Measurements from ENCODE around the gene NEO1.

Gene NEO1

GRCh38 chr15:73346735-73347312 is 294.6 kb downstream of the NEO1 start:
- no peak overlapping the region for H3K27ac ChIP-seq
- TF ChIP-seq CTCF (IDR thresholded peaks at IDR 0.05), result no peak
- H3K36me3 ChIP-seq, result no peaks in the 10 kb centered on the region
- H3K4me3 ChIP-seq, result no peak overlapping the region
- peaks cover 0 to 38% of the 10 kb centered on the region in 2 donors for H3K27me3 ChIP-seq
- no peaks in the 10 kb centered on the region for H3K4me1 ChIP-seq
- peaks cover 0 to 3% (median 0%) of the 10 kb centered on the region in 3 donors for H3K9me3 ChIP-seq
- DNase-seq, result no peak
- intact Hi-C loops (cut with DNase I; ENCODE audit: low total_unique reads), result no loop called here

GRCh38 chr15:73349191-73349590 is 296.9 kb downstream of the NEO1 start:
- no peak for TF ChIP-seq CTCF (IDR thresholded peaks at IDR 0.05)
- Histone ChIP-seq H3K4me3 (no peak overlapping the region), H3K27me3 (peaks cover 0 to 41% of the 10 kb centered on the region in 2 donors), H3K9me3 (no peaks in the 10 kb centered on the region), H3K27ac (no peak overlapping the region), H3K4me1 (peaks cover 0 to 4% (median 0%) of the 10 kb centered on the region in 4 donors), H3K36me3 (no peaks in the 10 kb centered on the region)
- intact Hi-C loops (cut with DNase I; ENCODE audit: low total_unique reads), result no loop called here
- DNase-seq, result no peak

GRCh38 chr15:73352082-73352481 is 299.8 kb downstream of the NEO1 start:
- Histone ChIP-seq H3K4me1 (peaks cover 0 to 4% (median 0%) of the 10 kb centered on the region in 4 donors), H3K9me3 (no peaks in the 10 kb centered on the region), H3K27ac (no peak overlapping the region), H3K36me3 (no peaks in the 10 kb centered on the region), H3K4me3 (no peak overlapping the region), H3K27me3 (peaks cover 0 to 40% of the 10 kb centered on the region in 2 donors)
- intact Hi-C loops (cut with DNase I; ENCODE audit: low total_unique reads), result no loop called here
- TF ChIP-seq CTCF (IDR thresholded peaks at IDR 0.05), result no peak
- no peak for DNase-seq

- Histone ChIP-seq H3K36me3 (no peaks in the 10 kb centered on the region), H3K4me3 (no peak overlapping the region), H3K9me3 (no peaks in the 10 kb centered on the region), H3K27ac (no peak overlapping the region), H3K27me3 (peaks cover 0 to 44% of the 10 kb centered on the region in 2 donors), H3K4me1 (peaks cover 0 to 4% (median 0%) of the 10 kb centered on the region in 4 donors)
- intact Hi-C loops (cut with DNase I; ENCODE audit: low total_unique reads), result no loop called here
- DNase-seq, result no peak
- no peak for TF ChIP-seq CTCF (IDR thresholded peaks at IDR 0.05)
These were observed 301.5 kb downstream of the NEO1 start for GRCh38 chr15:73353734-73354133.

- DNase-seq, result no peak
- intact Hi-C loops (cut with DNase I; ENCODE audit: low total_unique reads), result no loop called here
- Histone ChIP-seq H3K4me1 (peaks cover 0 to 4% (median 0%) of the 10 kb centered on the region in 4 donors), H3K27me3 (peaks cover 0 to 48% of the 10 kb centered on the region in 2 donors), H3K36me3 (no peaks in the 10 kb centered on the region), H3K4me3 (no peak overlapping the region), H3K27ac (no peak overlapping the region), H3K9me3 (no peaks in the 10 kb centered on the region)
- no peak for TF ChIP-seq CTCF (IDR thresholded peaks at IDR 0.05)
These were observed 302.0 kb downstream of the NEO1 start for GRCh38 chr15:73354241-73354640.

All from tibial artery (tissue), 4 donors.